ENCODE measurements around the gene ELMO1. TPM values are rescaled to one million over a fixed set of nuclear protein-coding genes. Genes with fewer than 3 reads are reported as not detected.

ELMO1 gene
- total and polyA plus RNA-seq, 4 donors, result 6.7 to 51.5 (median 14.8) TPM

DNA sequence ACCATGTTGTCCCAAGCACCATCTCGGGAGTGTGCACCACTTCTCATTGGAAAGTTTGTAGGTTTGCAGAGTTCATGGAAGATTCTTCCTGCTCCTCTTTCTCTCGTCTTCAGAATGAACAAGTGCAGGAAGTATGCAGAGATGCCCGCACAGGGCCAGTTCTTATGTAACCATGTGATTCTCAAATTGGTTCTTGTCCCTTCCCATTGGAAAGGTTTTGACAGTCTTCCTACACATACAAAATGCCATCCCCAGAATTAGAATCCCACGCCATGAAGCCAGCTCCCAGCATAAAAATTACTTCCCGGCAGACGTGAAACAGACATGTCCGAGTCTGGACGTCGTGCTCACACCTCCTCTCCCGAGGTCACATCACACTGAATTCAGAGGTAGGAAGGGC, 251.6 kb downstream of the ELMO1 start:
- 94% methylated on average over 10 of the region's 10 CpGs for WGBS
- peaks cover 7 to 16% (median 15%) of the 10 kb centered on the region in 4 donors for H3K4me1 ChIP-seq (ENCODE audit: control insufficient read depth in 4 of 4, insufficient read depth in 4 of 4, low read length in 3 of 4)
- no peak overlapping the region for H3K4me3 ChIP-seq (ENCODE audit: low read depth in 1 of 3, low read length in 3 of 3)
- TF ChIP-seq RXRA (IDR thresholded peaks at IDR 0.05) (no peak), SP1 (IDR thresholded peaks at IDR 0.05) (no peak), RAD21 (IDR thresholded peaks at IDR 0.05) (no peak), HNF4G (IDR thresholded peaks at IDR 0.05) (no peak), FOXA1 (IDR thresholded peaks at IDR 0.05) (no peak), HNF4A (conservative IDR thresholded peaks at IDR 0.05) (no peak), NR2F2 (IDR thresholded peaks at IDR 0.05) (no peak), GABPA (IDR thresholded peaks at IDR 0.05 in 1 of 2, conservative IDR thresholded peaks at IDR 0.05 in 1 of 2) (no peak), JUND (IDR thresholded peaks at IDR 0.05) (no peak), TAF1 (conservative IDR thresholded peaks at IDR 0.05) (no peak), FOXA2 (IDR thresholded peaks at IDR 0.05) (no peak)
- TF ChIP-seq, protein P1, sequence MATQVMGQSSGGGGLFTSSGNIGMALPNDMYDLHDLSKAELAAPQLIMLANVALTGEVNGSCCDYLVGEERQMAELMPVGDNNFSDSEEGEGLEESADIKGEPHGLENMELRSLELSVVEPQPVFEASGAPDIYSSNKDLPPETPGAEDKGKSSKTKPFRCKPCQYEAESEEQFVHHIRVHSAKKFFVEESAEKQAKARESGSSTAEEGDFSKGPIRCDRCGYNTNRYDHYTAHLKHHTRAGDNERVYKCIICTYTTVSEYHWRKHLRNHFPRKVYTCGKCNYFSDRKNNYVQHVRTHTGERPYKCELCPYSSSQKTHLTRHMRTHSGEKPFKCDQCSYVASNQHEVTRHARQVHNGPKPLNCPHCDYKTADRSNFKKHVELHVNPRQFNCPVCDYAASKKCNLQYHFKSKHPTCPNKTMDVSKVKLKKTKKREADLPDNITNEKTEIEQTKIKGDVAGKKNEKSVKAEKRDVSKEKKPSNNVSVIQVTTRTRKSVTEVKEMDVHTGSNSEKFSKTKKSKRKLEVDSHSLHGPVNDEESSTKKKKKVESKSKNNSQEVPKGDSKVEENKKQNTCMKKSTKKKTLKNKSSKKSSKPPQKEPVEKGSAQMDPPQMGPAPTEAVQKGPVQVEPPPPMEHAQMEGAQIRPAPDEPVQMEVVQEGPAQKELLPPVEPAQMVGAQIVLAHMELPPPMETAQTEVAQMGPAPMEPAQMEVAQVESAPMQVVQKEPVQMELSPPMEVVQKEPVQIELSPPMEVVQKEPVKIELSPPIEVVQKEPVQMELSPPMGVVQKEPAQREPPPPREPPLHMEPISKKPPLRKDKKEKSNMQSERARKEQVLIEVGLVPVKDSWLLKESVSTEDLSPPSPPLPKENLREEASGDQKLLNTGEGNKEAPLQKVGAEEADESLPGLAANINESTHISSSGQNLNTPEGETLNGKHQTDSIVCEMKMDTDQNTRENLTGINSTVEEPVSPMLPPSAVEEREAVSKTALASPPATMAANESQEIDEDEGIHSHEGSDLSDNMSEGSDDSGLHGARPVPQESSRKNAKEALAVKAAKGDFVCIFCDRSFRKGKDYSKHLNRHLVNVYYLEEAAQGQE (IDR thresholded peaks at IDR 0.05), result no peak
- TF ChIP-seq, protein P2, sequence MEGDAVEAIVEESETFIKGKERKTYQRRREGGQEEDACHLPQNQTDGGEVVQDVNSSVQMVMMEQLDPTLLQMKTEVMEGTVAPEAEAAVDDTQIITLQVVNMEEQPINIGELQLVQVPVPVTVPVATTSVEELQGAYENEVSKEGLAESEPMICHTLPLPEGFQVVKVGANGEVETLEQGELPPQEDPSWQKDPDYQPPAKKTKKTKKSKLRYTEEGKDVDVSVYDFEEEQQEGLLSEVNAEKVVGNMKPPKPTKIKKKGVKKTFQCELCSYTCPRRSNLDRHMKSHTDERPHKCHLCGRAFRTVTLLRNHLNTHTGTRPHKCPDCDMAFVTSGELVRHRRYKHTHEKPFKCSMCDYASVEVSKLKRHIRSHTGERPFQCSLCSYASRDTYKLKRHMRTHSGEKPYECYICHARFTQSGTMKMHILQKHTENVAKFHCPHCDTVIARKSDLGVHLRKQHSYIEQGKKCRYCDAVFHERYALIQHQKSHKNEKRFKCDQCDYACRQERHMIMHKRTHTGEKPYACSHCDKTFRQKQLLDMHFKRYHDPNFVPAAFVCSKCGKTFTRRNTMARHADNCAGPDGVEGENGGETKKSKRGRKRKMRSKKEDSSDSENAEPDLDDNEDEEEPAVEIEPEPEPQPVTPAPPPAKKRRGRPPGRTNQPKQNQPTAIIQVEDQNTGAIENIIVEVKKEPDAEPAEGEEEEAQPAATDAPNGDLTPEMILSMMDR (IDR thresholded peaks at IDR 0.05; ENCODE audit: low read depth, low read length, missing input control), result no peak
- TF ChIP-seq, protein P3, sequence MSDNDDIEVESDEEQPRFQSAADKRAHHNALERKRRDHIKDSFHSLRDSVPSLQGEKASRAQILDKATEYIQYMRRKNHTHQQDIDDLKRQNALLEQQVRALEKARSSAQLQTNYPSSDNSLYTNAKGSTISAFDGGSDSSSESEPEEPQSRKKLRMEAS (IDR thresholded peaks at IDR 0.05), result no peak
- TF ChIP-seq, protein P4, sequence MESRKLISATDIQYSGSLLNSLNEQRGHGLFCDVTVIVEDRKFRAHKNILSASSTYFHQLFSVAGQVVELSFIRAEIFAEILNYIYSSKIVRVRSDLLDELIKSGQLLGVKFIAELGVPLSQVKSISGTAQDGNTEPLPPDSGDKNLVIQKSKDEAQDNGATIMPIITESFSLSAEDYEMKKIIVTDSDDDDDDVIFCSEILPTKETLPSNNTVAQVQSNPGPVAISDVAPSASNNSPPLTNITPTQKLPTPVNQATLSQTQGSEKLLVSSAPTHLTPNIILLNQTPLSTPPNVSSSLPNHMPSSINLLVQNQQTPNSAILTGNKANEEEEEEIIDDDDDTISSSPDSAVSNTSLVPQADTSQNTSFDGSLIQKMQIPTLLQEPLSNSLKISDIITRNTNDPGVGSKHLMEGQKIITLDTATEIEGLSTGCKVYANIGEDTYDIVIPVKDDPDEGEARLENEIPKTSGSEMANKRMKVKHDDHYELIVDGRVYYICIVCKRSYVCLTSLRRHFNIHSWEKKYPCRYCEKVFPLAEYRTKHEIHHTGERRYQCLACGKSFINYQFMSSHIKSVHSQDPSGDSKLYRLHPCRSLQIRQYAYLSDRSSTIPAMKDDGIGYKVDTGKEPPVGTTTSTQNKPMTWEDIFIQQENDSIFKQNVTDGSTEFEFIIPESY (IDR thresholded peaks at IDR 0.05), result no peak
- TF ChIP-seq, protein P5, sequence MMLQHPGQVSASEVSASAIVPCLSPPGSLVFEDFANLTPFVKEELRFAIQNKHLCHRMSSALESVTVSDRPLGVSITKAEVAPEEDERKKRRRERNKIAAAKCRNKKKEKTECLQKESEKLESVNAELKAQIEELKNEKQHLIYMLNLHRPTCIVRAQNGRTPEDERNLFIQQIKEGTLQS (IDR thresholded peaks at IDR 0.05), result no peak
- H3K27ac ChIP-seq (ENCODE audit: low read depth in 1 of 2, low read length in 2 of 2), result no peak overlapping the region
- no peak for DNase-seq (ENCODE audit: low spot score)
- no peaks in the 10 kb centered on the region for H3K27me3 ChIP-seq (ENCODE audit: control insufficient read depth in 4 of 4, insufficient read depth in 4 of 4, low read length in 3 of 4)
- H3K36me3 ChIP-seq (ENCODE audit: control insufficient read depth in 4 of 4, insufficient read depth in 3 of 4, low read depth in 1 of 4, low read length in 3 of 4), result peaks cover 0 to 6% (median 1%) of the 10 kb centered on the region in 4 donors
- no peak overlapping the region for H3K9ac ChIP-seq (ENCODE audit: low read depth in 1 of 2, low read length in 2 of 2)
- no peaks in the 10 kb centered on the region for H3K9me3 ChIP-seq (ENCODE audit: control insufficient read depth in 4 of 4, low read length in 3 of 4)

DNA sequence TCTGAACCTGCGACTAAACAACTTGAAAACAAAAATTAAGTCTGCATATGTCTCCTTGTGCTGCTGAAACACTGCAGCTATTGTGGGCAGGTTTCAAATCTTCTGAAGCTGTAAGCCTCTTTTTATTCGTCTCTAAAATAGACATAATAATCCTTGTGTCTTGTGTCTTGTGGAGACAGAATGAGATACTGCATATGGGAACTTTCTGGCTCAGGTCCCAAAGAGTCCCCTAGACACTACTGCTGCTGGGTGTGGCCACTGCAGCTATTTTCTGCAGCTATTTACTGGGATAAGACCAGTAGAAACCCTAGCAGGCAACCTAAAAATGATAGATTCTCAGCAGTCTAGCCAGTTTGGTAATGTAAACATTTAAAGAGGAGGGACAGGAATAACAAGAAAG, 252.0 kb downstream of the ELMO1 start:
- WGBS, result 91% methylated on average over 2 of the region's 2 CpGs
- DNase-seq (ENCODE audit: low spot score), result no peak
- no peak overlapping the region for H3K9ac ChIP-seq (ENCODE audit: low read depth in 1 of 2, low read length in 2 of 2)
- TF ChIP-seq, protein P2 (IDR thresholded peaks at IDR 0.05; ENCODE audit: low read depth, low read length, missing input control), result no peak
- TF ChIP-seq, protein P3 (IDR thresholded peaks at IDR 0.05), result no peak
- TF ChIP-seq EGR1 (IDR thresholded peaks at IDR 0.05; ENCODE audit: low read depth in 2 of 2), result no peak
- TF ChIP-seq YY1 (IDR thresholded peaks at IDR 0.05), result no peak
- TF ChIP-seq GABPA (IDR thresholded peaks at IDR 0.05 in 1 of 2, conservative IDR thresholded peaks at IDR 0.05 in 1 of 2), result no peak
- TF ChIP-seq HNF4A (conservative IDR thresholded peaks at IDR 0.05), result no peak
- TF ChIP-seq, protein P1 (IDR thresholded peaks at IDR 0.05), result no peak
- TF ChIP-seq HNF4G (IDR thresholded peaks at IDR 0.05), result no peak

More for the DNA sequence above, 252.0 kb downstream of the ELMO1 start:
- Histone ChIP-seq H3K4me1 (ENCODE audit: control insufficient read depth in 4 of 4, insufficient read depth in 4 of 4, low read length in 3 of 4) (peaks cover 9 to 21% (median 18%) of the 10 kb centered on the region in 4 donors), H3K27me3 (ENCODE audit: control insufficient read depth in 4 of 4, insufficient read depth in 4 of 4, low read length in 3 of 4) (no peaks in the 10 kb centered on the region), H3K27ac (ENCODE audit: low read depth in 1 of 2, low read length in 2 of 2) (no peak overlapping the region), H3K36me3 (ENCODE audit: control insufficient read depth in 4 of 4, insufficient read depth in 3 of 4, low read depth in 1 of 4, low read length in 3 of 4) (peaks cover 0 to 6% (median 1%) of the 10 kb centered on the region in 4 donors), H3K9me3 (ENCODE audit: control insufficient read depth in 4 of 4, low read length in 3 of 4) (no peaks in the 10 kb centered on the region), H3K4me3 (ENCODE audit: low read depth in 1 of 3, low read length in 3 of 3) (no peak overlapping the region)

All from liver (tissue), 9 donors.